ENCODE data around the gene TTLL8.

Gene TTLL8

GRCh38 chr22:50016988-50017700 lies 41.0 kb downstream of the TTLL8 start:
- peak; percentile 39 for DNase-seq

- DNase-seq, result no peak
These were observed 41.6 kb downstream of the TTLL8 start for GRCh38 chr22:50016308-50016987.

GRCh38 chr22:50015451-50016307 lies 42.4 kb downstream of the TTLL8 start:
- DNase-seq, result no peak

GRCh38 chr22:50014655-50015401 lies 43.3 kb downstream of the TTLL8 start:
- no peak for DNase-seq

GRCh38 chr22:50014053-50014501 lies 44.0 kb downstream of the TTLL8 start:
- DNase-seq, result no peak

- DNase-seq, result no peak
These were observed 45.6 kb downstream of the TTLL8 start, which contains the start of gene IL17REL for GRCh38 chr22:50012211-50013181. Gene IL17REL (minus strand): TSS chr22:50012765. CDS start chr22:50012646, 119 bp downstream.

GRCh38 chr22:50011447-50012210 lies 46.5 kb downstream of the TTLL8 start:
- DNase-seq, result no peak

- peak; percentile 58 for DNase-seq
These were observed 47.2 kb downstream of the TTLL8 start for GRCh38 chr22:50010676-50011446.

- DNase-seq, result no peak
These were observed 48.1 kb downstream of the TTLL8 start for GRCh38 chr22:50009765-50010675.

- no peak for DNase-seq
These were observed 48.8 kb downstream of the TTLL8 start for GRCh38 chr22:50009251-50009650.

GRCh38 chr22:50008151-50009040 lies 49.7 kb downstream of the TTLL8 start:
- no peak for DNase-seq

- DNase-seq, result no peak
These were observed 51.0 kb downstream of the TTLL8 start for GRCh38 chr22:50007057-50007511.

- DNase-seq, result no peak
These were observed 53.2 kb downstream of the TTLL8 start for GRCh38 chr22:50004918-50005317.

- no peak for DNase-seq
These were observed 55.3 kb downstream of the TTLL8 start for GRCh38 chr22:50002791-50003190.

GRCh38 chr22:50001388-50002231 lies 56.5 kb downstream of the TTLL8 start:
- no peak for DNase-seq

- no peak for DNase-seq
These were observed 57.3 kb downstream of the TTLL8 start for GRCh38 chr22:50000587-50001387.
